Spleen (tissue), 11 donors: ENCODE measurements around the gene RBMY1D. TPM values are rescaled to one million over a fixed set of nuclear protein-coding genes. Genes with fewer than 3 reads are reported as not detected.

Experiments
- DNase-seq: peaks from one replicate; pipeline ENCODE4 v3.0.0-alpha.2; 2020
- H3K27ac ChIP-seq, 8 donors: fragments of 200-600 bp; sonication (generic) in 7 of 8; 1 replicate in 4 of 8; 2 replicates in 4 of 8; pipeline versions ENCODE4 v1.5.0 to v1.8.0; 2016 to 2021; ENCODE audit warnings: inconsistent platforms in 4 of 8, mild to moderate bottlenecking in 4 of 8, moderate library complexity in 1 of 8
- H3K27me3 ChIP-seq, 7 donors: fragments of 200-600 bp; sonication (generic) in 6 of 7; replicated peaks in 1 of 7; 1 replicate in 4 of 7; 2 replicates in 3 of 7; pipeline versions ENCODE4 v1.5.0 to v1.8.0; 2016 to 2021; ENCODE audit warnings: inconsistent platforms in 3 of 7, mild to moderate bottlenecking in 1 of 7
- H3K36me3 ChIP-seq, 6 donors: fragments of 200-600 bp; sonication (generic) in 5 of 6; 1 replicate in 4 of 6; 2 replicates in 2 of 6; pipeline versions ENCODE4 v1.5.0 to v1.8.0; 2016 to 2021; ENCODE audit warnings: inconsistent platforms in 2 of 6
- H3K4me1 ChIP-seq, 6 donors: fragments of 200-600 bp; sonication (generic) in 5 of 6; 1 replicate in 3 of 6; 2 replicates in 3 of 6; pipeline versions ENCODE4 v1.5.0 to v1.8.0; 2016 to 2021; ENCODE audit warnings: inconsistent platforms in 3 of 6
- H3K4me3 ChIP-seq, 8 donors: fragments of 200-600 bp; sonication (generic) in 7 of 8; 1 replicate in 4 of 8; 2 replicates in 4 of 8; pipeline versions ENCODE4 v1.5.0 to v1.8.0; 2016 to 2021; ENCODE audit warnings: inconsistent platforms in 4 of 8, mild to moderate bottlenecking in 4 of 8, moderate library complexity in 2 of 8
- H3K9me3 ChIP-seq, 8 donors: fragments of 200-600 bp; sonication (generic) in 7 of 8; 1 replicate in 4 of 8; 2 replicates in 4 of 8; pipeline versions ENCODE4 v1.5.0 to v1.8.0; 2016 to 2021; ENCODE audit warnings: inconsistent platforms in 4 of 8
- POLR2A ChIP-seq, 3 donors: fragments of 450-650 bp; IDR thresholded peaks; one replicate each; pipeline ENCODE4 v1.5.1; 2017; ENCODE audit warnings: antibody characterized with exemption in 3 of 3, mild to moderate bottlenecking in 1 of 3
- POLR2AphosphoS5 ChIP-seq, 3 donors: sonication (generic); formaldehyde crosslinking; IDR thresholded peaks; one replicate each; pipeline ENCODE4 v1.5.1; 2017; ENCODE audit warnings: antibody characterized with exemption in 3 of 3
- WGBS, 5 donors: extraction: QIAGEN DNeasy Blood & Tissue Kit in 3 of 5; methylation state at CpG; one replicate each; pipeline versions ENCODE4 v1.1.5 to v1.1.7; 2013 to 2018; 5-methylcytosine and 5-hydroxymethylcytosine counted together
- intact Hi-C: fragments of 100-400 bp; cut with DNase I; formaldehyde crosslinking; loops from one replicate; pipeline ENCODE4 v1.15.0; 2023; ENCODE audit warnings: low total_unique reads
- polyA plus RNA-seq, 3 donors: library from polyadenylated mRNA; stranded (reverse); fragments of 200-250 nt; gene quantifications; one replicate each; pipeline ENCODE4 v1.2.1, GENCODE V29; 2013
- total RNA-seq, 7 donors: library from RNA; depleted of rRNA in 3 of 7; stranded (reverse); fragments of >200 nt in 3 of 7; fragmentation: NEBNext Ultra II Directional in 4 of 7; extraction: Animal tissue kit (Norgen Biotek cat#: 25700) in 4 of 7; gene quantifications; one replicate each; pipeline versions ENCODE4 v1.1.0 to v1.2.1, GENCODE V29; 2016 to 2021
- TF ChIP-seq, protein P1 (sequence below), 11 experiments: fragments of 200-600 bp in 7 of 11; fragments of 450-650 bp in 4 of 11; sonication (generic) in 4 of 11; IDR thresholded peaks in 8 of 11; conservative IDR thresholded peaks in 3 of 11; 1 replicate in 7 of 11; 2 replicates in 4 of 11; pipeline versions ENCODE4 v1.4.0 to v1.8.0; 2016 to 2021; ENCODE audit warnings: antibody characterized with exemption in 11 of 11, inconsistent platforms in 4 of 11, mild to moderate bottlenecking in 1 of 11
- donor health status: healthy with polysubstance abuse.
- donor health status: DM: no; HTN: no; CAD: no; lungs with moderate emphysema.
- donor health status: DM: no; HTN: no; CAD: no.
- donor health status: Bipolar disorder and iron deficiency.
- donor health status: healthy.
- donor health status: DM: no; HTN: no; CAD: no.
- donor health status: DM: yes; HTN: yes; CAD: no.

The RBMY1D gene
- total and polyA plus RNA-seq, 10 donors: not detected

DNA sequence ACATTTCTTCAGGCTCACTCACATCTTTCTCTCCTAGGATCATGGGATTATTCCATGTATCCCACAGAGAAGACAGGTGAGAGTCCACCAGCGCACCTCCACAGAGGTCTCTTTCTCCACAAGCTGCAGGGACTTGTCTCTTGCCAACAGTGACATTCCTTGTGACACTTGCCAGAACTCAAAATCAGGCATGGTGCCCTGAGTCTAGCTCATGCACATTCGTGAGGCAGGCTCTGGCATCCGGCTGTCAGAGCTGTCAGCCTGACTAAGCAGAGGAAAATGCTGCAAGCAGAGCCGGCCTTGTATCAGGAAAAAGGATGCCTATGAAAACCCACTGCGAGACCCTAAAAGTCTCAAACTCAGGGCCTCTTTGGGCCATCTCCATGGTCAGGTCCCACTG, 54.8 kb downstream of the RBMY1D start:
- 69 to 72% (median 71%) methylated on average over 4 to 5 of the region's 5 CpGs; no CpG with 5 or more reads in 2 of the 5 donors for WGBS, 5 donors
- Histone ChIP-seq H3K9me3 (no peaks in the 10 kb centered on the region), H3K36me3 (no peaks in the 10 kb centered on the region), H3K27ac (no peak overlapping the region), H3K4me3 (no peak overlapping the region), H3K27me3 (no peaks in the 10 kb centered on the region), H3K4me1 (no peaks in the 10 kb centered on the region)
- DNase-seq: no peak
- TF ChIP-seq, protein P1, sequence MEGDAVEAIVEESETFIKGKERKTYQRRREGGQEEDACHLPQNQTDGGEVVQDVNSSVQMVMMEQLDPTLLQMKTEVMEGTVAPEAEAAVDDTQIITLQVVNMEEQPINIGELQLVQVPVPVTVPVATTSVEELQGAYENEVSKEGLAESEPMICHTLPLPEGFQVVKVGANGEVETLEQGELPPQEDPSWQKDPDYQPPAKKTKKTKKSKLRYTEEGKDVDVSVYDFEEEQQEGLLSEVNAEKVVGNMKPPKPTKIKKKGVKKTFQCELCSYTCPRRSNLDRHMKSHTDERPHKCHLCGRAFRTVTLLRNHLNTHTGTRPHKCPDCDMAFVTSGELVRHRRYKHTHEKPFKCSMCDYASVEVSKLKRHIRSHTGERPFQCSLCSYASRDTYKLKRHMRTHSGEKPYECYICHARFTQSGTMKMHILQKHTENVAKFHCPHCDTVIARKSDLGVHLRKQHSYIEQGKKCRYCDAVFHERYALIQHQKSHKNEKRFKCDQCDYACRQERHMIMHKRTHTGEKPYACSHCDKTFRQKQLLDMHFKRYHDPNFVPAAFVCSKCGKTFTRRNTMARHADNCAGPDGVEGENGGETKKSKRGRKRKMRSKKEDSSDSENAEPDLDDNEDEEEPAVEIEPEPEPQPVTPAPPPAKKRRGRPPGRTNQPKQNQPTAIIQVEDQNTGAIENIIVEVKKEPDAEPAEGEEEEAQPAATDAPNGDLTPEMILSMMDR (IDR thresholded peaks at IDR 0.05 in 8 of 11, conservative IDR thresholded peaks at IDR 0.05 in 3 of 11): no peak
- TF ChIP-seq POLR2A (IDR thresholded peaks at IDR 0.05) (no peak), POLR2AphosphoS5 (IDR thresholded peaks at IDR 0.05) (no peak)
- intact Hi-C loops: no loop called here

DNA sequence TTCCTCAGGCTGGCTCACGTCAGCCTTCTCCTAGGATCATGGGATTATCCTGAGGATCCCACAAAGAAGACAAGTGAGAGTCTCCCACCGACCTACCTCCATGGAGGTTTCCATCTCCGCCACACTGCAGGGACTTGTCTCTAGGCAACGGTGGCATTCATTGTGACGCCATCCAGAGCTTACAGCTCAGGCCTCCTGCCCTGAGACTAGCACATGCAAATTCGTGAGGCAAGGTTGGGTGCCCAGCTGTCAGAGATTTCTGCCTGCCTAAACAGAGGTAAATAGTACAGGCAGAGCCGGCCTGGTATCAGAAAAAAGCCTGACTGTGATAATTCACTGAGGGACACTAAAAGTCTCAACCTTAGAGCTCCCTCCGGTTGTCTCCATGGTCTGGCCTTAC, 58.0 kb downstream of the RBMY1D start:
- intact Hi-C loops: no loop called here
- DNase-seq: no peak
- WGBS, 5 donors: 73 to 91% (median 77%) methylated on average over 4 to 8 of the region's 8 CpGs; no CpG with 5 or more reads in 2 of the 5 donors
- H3K9me3 ChIP-seq: no peaks in the 10 kb centered on the region
- no peak overlapping the region for H3K27ac ChIP-seq
- no peak overlapping the region for H3K4me3 ChIP-seq
- no peak for TF ChIP-seq POLR2A (IDR thresholded peaks at IDR 0.05)
- no peaks in the 10 kb centered on the region for H3K4me1 ChIP-seq
- H3K27me3 ChIP-seq: no peaks in the 10 kb centered on the region
- no peaks in the 10 kb centered on the region for H3K36me3 ChIP-seq

GRCh38 chrY:21835052-21835451, 59.3 kb downstream of the RBMY1D start:
- DNase-seq: no peak
- no peaks in the 10 kb centered on the region for H3K36me3 ChIP-seq
- no peak overlapping the region for H3K27ac ChIP-seq
- intact Hi-C loops: no loop called here
- 68 to 70% methylated on average over 7 of the region's 7 CpGs; no CpG with 5 or more reads in 3 of the 5 donors for WGBS, 5 donors
- no peaks in the 10 kb centered on the region for H3K9me3 ChIP-seq
- TF ChIP-seq POLR2AphosphoS5 (IDR thresholded peaks at IDR 0.05) (no peak), POLR2A (IDR thresholded peaks at IDR 0.05) (no peak)
- TF ChIP-seq, protein P1 (IDR thresholded peaks at IDR 0.05 in 8 of 11, conservative IDR thresholded peaks at IDR 0.05 in 3 of 11): no peak
- no peaks in the 10 kb centered on the region for H3K27me3 ChIP-seq
- no peaks in the 10 kb centered on the region for H3K4me1 ChIP-seq
- H3K4me3 ChIP-seq: no peak overlapping the region

Other genes with a start within 250 kb of the RBMY1D start
- gene RBMY1E, start 23.5 kb upstream of the RBMY1D start, total RNA-seq: not detected
- not detected for gene RBMY1E, start 23.5 kb upstream of the RBMY1D start, polyA plus RNA-seq